Muscle layer of colon (tissue), 2 donors: ENCODE results near the gene DLST.

ENCODE experiments used
- H3K27ac ChIP-seq: one replicate; pipeline ENCODE4 v1.7.0; 2013; ENCODE audit warnings: low read depth, mild to moderate bottlenecking, low read length, moderate library complexity
- H3K27me3 ChIP-seq, 2 donors: one replicate each; pipeline ENCODE4 v1.7.0; 2013; ENCODE audit warnings: low read length in 2 of 2, mild to moderate bottlenecking in 2 of 2; ENCODE audit not compliant: insufficient read depth in 2 of 2, control insufficient read depth in 1 of 2
- H3K36me3 ChIP-seq: one replicate; pipeline ENCODE4 v1.7.0; 2013; ENCODE audit warnings: mild to moderate bottlenecking, low read length; ENCODE audit not compliant: insufficient read depth
- H3K4me1 ChIP-seq: one replicate; pipeline ENCODE4 v1.7.0; 2013; ENCODE audit warnings: mild to moderate bottlenecking, low read length; ENCODE audit not compliant: insufficient read depth
- H3K4me3 ChIP-seq, 2 donors: one replicate each; pipeline ENCODE4 v1.7.0; 2013; ENCODE audit warnings: low read length in 2 of 2, low read depth in 1 of 2, mild to moderate bottlenecking in 1 of 2, moderate library complexity in 1 of 2
- H3K9ac ChIP-seq: one replicate; pipeline ENCODE4 v1.7.0; 2013; ENCODE audit warnings: low read length
- H3K9me3 ChIP-seq: one replicate; pipeline ENCODE4 v1.7.0; 2013; ENCODE audit warnings: mild to moderate bottlenecking, low read length
- donor health status: abdominal sarcoma.
- donor health status: Adenocarcinoma of cecum.

Gene DLST

DNA sequence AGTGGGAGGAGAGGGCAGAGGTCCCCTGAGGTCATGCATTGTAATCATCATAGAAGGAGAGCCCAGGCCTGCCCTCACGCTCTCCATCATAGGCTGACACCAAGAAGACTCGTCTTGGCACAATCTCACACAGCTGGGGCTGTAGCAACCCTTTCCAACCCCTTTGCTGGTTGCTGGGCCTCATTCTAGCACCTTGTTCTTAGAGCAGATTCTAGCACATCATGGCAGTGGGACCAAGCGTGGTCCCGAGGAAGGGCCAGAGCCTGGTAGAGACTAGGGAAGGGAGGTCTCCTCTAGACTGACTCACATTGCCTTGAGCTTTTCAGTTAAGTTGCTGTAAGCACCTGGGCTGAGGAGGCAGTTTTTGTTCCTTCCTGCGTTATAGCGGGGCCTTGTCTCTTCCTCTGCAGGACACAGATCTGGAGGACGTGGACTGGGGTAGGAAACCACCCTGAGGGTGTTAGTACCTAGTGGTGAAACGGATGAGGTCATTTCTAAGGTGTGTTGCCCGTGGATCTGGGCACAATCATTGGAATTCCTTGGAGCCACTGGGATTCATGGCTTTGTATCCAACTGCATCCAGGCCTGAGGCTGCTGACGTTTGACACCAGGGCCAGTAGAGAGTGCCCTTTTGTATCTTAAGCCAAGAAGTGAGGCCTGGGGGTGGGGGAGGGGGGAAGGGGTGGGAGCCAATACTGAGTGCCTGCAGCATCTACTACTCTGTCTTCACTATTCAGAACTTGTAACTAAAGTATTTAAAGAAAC, 21.4 kb downstream of the DLST start:
- no peak overlapping the region for H3K27ac ChIP-seq

DNA sequence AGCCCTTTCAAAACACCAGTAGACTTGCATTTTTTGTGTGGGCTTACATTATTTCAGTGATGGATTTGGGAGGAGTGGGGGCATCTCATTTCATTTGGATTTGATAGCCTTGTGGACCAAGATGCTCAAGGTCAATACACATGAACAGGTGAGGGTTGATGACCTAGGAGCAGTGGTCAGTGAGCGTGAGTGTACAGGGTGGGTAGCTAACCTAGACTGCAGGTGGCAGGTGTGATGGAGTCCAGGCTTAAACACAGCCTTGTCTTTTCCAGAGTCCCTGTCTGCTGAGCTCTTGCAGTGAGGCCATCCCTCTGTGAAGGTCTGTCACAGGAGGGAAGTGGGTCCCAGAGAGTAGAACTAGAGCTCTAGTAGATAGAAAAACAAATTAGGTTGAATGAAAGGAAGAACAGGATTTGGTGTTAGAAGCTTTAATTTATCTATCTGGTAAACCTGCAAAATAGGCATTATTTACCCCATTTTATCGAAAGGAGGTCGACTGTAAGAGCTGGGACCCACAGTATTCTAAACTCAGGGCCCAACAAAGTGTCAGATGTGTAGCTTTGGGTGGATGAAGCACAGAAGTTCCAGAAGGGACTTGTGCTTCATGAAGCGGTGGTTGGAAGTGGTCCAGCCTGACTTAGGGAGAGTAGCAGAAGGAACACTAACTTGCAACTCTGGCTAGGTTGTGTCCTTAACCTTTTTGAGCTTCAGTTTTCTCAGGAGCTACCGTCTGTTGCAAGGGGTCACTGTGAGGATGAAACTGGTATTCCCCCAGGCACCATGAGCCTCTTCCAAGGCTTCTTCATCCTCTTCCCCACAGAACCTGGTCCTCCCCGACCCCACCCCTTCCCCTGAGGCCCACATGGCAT, 23.2 kb downstream of the DLST start:
- Histone ChIP-seq H3K27me3 (no peaks in the 10 kb centered on the region), H3K4me1 (peaks cover 19% of the 10 kb centered on the region), H3K27ac (no peak overlapping the region), H3K36me3 (peaks cover 47% of the 10 kb centered on the region), H3K4me3 (no peak overlapping the region), H3K9me3 (no peaks in the 10 kb centered on the region), H3K9ac (no peak overlapping the region)

More for the DNA sequence above, 21.4 kb downstream of the DLST start:
- Histone ChIP-seq H3K9ac (no peak overlapping the region), H3K4me1 (peaks cover 17% of the 10 kb centered on the region), H3K36me3 (peaks cover 65% of the 10 kb centered on the region), H3K9me3 (no peaks in the 10 kb centered on the region), H3K27me3 (no peaks in the 10 kb centered on the region), H3K4me3 (no peak overlapping the region)

DNA sequence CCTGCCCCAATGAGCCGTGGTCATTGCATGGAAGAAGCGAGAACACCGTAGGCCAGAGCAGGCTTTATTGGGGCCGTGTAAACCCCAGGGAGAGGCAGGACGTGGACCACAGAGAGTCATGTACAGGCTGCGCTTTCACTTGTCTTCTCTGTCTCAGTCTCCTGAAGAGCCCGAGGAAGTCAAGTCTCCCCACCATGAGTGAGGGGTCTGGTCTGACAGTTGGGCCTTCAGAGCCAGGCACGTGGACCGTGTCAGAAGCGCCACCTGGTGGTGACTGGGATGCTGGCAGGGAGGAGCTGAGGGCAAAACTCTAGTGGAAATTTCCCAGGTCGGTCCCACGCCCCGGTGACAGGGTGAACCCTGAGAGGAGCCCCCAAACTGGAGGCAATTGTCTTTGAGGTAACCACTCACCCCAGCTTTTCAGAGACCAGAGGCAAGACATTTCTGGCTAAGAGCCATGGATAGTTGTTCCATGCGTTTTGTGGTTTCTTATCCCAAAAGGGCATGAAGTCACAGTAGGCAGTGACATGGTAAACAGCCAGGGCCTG, 24.0 kb downstream of the DLST start:
- Histone ChIP-seq H3K27me3 (no peaks in the 10 kb centered on the region), H3K36me3 (peaks cover 39% of the 10 kb centered on the region), H3K4me3 (no peak overlapping the region), H3K9me3 (no peaks in the 10 kb centered on the region), H3K4me1 (peaks cover 19% of the 10 kb centered on the region), H3K27ac (no peak overlapping the region), H3K9ac (no peak overlapping the region)

- no peaks in the 10 kb centered on the region for H3K9me3 ChIP-seq
- peaks cover 19% of the 10 kb centered on the region for H3K4me1 ChIP-seq
- no peak overlapping the region for H3K9ac ChIP-seq
- no peaks in the 10 kb centered on the region for H3K27me3 ChIP-seq
- no peak overlapping the region for H3K27ac ChIP-seq
- H3K4me3 ChIP-seq = no peak overlapping the region
- peaks cover 26% of the 10 kb centered on the region for H3K36me3 ChIP-seq
Measured at GRCh38 chr14:74906925-74907521, 25.3 kb downstream of the DLST start.

DNA sequence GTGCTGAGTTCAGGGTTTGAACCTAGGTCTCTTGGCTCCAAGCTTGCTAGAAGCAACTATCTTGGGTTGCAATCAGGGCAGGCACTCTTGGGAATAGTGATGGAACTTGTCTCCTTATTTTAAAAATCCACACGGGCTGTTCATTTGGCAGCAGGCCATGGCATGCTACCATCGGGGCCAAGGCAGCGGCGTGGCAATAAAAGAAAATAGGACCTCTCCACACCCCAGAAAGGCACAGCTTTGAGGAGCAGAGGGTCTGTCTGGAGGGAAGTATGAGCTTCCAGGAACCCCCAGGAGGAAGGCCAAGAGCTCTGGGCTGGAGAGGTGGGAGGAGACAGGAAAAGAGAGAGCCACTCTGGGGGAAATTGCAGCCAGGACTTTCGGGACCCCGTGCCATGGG, 26.0 kb downstream of the DLST start:
- H3K27ac ChIP-seq = no peak overlapping the region
- H3K36me3 ChIP-seq = peaks cover 19% of the 10 kb centered on the region
- no peak overlapping the region for H3K4me3 ChIP-seq
- no peak overlapping the region for H3K9ac ChIP-seq
- peaks cover 19% of the 10 kb centered on the region for H3K4me1 ChIP-seq
- H3K27me3 ChIP-seq = no peaks in the 10 kb centered on the region
- H3K9me3 ChIP-seq = no peaks in the 10 kb centered on the region

DNA sequence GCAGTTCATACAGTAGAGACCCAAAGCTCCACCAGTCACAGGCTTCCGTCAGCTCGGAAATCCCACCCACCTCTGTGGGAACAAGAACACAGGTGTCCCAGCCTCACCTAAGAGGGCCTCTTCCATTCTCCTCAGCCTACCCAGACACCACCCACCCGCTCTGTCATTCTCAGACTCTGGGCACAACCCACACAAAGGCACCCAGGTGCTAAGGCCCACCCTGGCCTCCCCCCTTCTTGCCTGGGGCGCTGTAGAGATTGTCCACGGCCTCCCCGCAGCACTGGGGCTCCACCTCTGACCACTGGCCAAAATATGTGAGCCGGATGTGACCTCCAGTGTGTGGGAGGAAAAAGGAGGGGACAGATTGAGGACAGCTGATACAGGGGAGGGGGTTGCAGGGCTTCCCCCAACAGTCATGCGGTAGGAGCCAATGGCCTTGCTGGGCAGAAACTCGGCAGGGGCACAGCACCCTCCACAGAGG, 27.2 kb downstream of the DLST start:
- peaks cover 19% of the 10 kb centered on the region for H3K4me1 ChIP-seq
- H3K27me3 ChIP-seq = no peaks in the 10 kb centered on the region
- H3K9me3 ChIP-seq = no peaks in the 10 kb centered on the region
- no peak overlapping the region for H3K27ac ChIP-seq
- no peak overlapping the region for H3K4me3 ChIP-seq
- no peak overlapping the region for H3K9ac ChIP-seq
- H3K36me3 ChIP-seq = peaks cover 13% of the 10 kb centered on the region

- Histone ChIP-seq H3K9ac (no peak overlapping the region), H3K9me3 (no peaks in the 10 kb centered on the region), H3K27me3 (no peaks in the 10 kb centered on the region), H3K4me3 (no peak overlapping the region), H3K27ac (no peak overlapping the region), H3K4me1 (peaks cover 19% of the 10 kb centered on the region), H3K36me3 (peaks cover 8% of the 10 kb centered on the region)
Measured at GRCh38 chr14:74909501-74909900, 27.8 kb downstream of the DLST start.

- Histone ChIP-seq H3K27ac (no peak overlapping the region), H3K9ac (no peak overlapping the region), H3K9me3 (no peaks in the 10 kb centered on the region), H3K36me3 (peaks cover 4% of the 10 kb centered on the region), H3K27me3 (no peaks in the 10 kb centered on the region), H3K4me3 (no peak overlapping the region), H3K4me1 (peaks cover 19% of the 10 kb centered on the region)
Measured at GRCh38 chr14:74909911-74910310, 28.2 kb downstream of the DLST start.

GRCh38 chr14:74910556-74910955, 28.8 kb downstream of the DLST start:
- no peaks in the 10 kb centered on the region for H3K27me3 ChIP-seq
- no peaks in the 10 kb centered on the region for H3K36me3 ChIP-seq
- no peak overlapping the region for H3K4me3 ChIP-seq
- H3K27ac ChIP-seq = no peak overlapping the region
- no peaks in the 10 kb centered on the region for H3K9me3 ChIP-seq
- H3K9ac ChIP-seq = no peak overlapping the region
- peaks cover 17% of the 10 kb centered on the region for H3K4me1 ChIP-seq

- Histone ChIP-seq H3K9ac (no peak overlapping the region), H3K4me3 (no peak overlapping the region), H3K36me3 (no peaks in the 10 kb centered on the region), H3K9me3 (no peaks in the 10 kb centered on the region), H3K27me3 (no peaks in the 10 kb centered on the region), H3K27ac (no peak overlapping the region), H3K4me1 (peaks cover 14% of the 10 kb centered on the region)
Measured at GRCh38 chr14:74911221-74911620, 29.5 kb downstream of the DLST start.

DNA sequence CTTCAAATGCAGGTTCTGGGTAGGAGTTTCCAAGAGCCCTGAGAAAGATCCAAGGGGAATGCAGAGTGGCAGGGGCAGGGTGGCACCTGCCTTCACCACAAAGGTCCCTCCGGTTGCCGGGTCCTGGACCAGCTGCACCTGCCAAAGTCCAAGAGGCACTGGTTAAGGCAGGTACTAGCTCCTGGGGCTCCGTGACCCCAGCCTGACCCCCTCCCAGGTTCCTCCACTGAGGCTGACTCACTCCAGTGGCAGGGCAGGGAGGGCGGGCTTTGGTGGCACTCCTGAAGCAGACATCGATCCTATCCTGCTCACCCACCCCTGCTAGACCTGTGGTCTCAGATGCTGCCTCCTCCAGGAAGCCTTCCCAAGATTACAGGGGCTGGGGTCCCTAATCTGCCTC, 30.0 kb downstream of the DLST start:
- H3K9me3 ChIP-seq = no peaks in the 10 kb centered on the region
- no peaks in the 10 kb centered on the region for H3K36me3 ChIP-seq
- H3K9ac ChIP-seq = no peak overlapping the region
- H3K4me1 ChIP-seq = peaks cover 14% of the 10 kb centered on the region
- no peaks in the 10 kb centered on the region for H3K27me3 ChIP-seq
- H3K4me3 ChIP-seq = no peak overlapping the region
- H3K27ac ChIP-seq = no peak overlapping the region
